ENCODE data around the gene FAM240B. TPM values are rescaled to one million over a fixed set of nuclear protein-coding genes. Genes with fewer than 3 reads are reported as not detected.

Gene FAM240B
- not detected for total RNA-seq

DNA sequence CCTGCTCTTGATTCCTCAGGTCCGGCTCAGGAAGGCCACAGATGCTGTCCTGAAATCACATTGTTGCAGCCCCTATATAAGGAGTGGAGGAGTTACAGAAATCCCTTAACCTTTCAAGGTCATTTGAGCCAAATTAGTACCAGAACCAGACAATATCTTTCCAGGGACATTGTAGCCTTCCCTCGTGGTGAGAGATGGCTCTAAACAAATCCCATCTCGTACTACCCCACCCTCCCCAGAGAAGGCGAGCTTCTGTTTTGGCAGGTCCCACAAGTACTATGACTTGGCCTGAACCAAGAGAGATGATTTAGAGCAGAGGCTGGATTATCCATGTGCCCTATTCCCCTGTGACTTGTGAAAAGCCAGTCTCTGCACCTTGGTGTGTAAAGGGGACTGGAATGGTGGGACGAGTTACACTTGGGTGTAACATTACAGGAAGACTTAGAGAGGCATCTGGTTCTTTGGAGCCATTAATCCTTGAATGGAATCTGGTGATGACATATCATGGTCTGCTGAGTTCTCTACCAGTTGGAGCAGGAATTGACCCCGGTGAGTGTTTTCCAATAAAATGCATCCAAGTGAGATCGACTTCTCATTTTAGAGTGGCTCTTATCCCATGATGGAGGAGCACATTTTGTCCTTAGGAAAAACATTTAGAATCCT is at the start of gene FAM240B:
Gene FAM240B (minus strand): TSS at position 51 of the 663 bp plus-strand sequence. CDS start 16,134 bp downstream, outside the sequence.
- no peaks in the 10 kb centered on the region for H3K4me1 Mint-ChIP-seq (ENCODE audit: low read depth in 2 of 2)

GRCh38 chr9:38768351-38768761 is 48.4 kb upstream of the FAM240B start:
- Mint-ChIP-seq H3K36me3 (no peaks in the 10 kb centered on the region), H3K27me3 (peaks cover 0 to 2% of the 10 kb centered on the region in 2 donors), H3K9me3 (peaks cover 3% of the 10 kb centered on the region), H3K4me3 (no peak overlapping the region), H3K27ac (no peak overlapping the region), H3K4me1 (ENCODE audit: low read depth in 2 of 2) (no peaks in the 10 kb centered on the region)
- DNase-seq (ENCODE audit: low spot score) (no peak), ATAC-seq (no peak)

More for the DNA sequence above, at the start of gene FAM240B:
- Mint-ChIP-seq H3K36me3 (no peaks in the 10 kb centered on the region), H3K4me3 (no peak within 1 kb of the TSS), H3K27me3 (peaks cover 0 to 14% of the 10 kb centered on the region in 2 donors), H3K27ac (no peak within 1 kb of the TSS), H3K9me3 (no peaks in the 10 kb centered on the region)
- DNase-seq (ENCODE audit: low spot score) (no peak), ATAC-seq (no peak)

DNA sequence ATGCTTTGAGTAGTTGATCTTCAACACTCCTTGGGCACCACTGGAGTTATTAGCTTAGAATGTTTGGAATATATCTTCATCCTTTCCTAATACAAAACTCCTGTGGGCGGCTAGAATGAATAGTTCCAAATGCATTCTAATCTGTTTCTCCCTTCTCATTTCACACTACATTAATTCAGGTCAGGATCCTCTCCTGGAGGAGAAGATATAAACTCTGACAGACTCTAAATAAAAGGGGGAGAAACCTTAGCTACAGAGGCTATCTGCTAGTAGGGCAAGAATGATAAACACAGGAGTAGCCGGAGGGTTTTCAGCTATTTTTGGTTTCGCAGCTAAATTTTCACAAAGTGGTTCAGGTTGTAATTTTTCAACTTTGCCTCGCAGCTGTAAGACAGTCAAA is 45.2 kb upstream of the FAM240B start:
- Mint-ChIP-seq H3K36me3 (no peaks in the 10 kb centered on the region), H3K4me1 (ENCODE audit: low read depth in 2 of 2) (no peaks in the 10 kb centered on the region), H3K4me3 (no peak overlapping the region), H3K27me3 (peaks cover 5 to 10% of the 10 kb centered on the region in 2 donors), H3K27ac (no peak overlapping the region), H3K9me3 (peaks cover 3% of the 10 kb centered on the region)
- DNase-seq (ENCODE audit: low spot score) (no peak), ATAC-seq (no peak)

GRCh38 chr9:38761999-38762398 is 42.1 kb upstream of the FAM240B start:
- no peaks in the 10 kb centered on the region for H3K4me1 Mint-ChIP-seq (ENCODE audit: low read depth in 2 of 2)
- H3K27me3 Mint-ChIP-seq, result peaks cover 9 to 20% of the 10 kb centered on the region in 2 donors
- ATAC-seq (no peak), DNase-seq (ENCODE audit: low spot score) (no peak)
- H3K9me3 Mint-ChIP-seq, result no peaks in the 10 kb centered on the region
- H3K36me3 Mint-ChIP-seq, result no peaks in the 10 kb centered on the region
- H3K27ac Mint-ChIP-seq, result no peak overlapping the region
- no peak overlapping the region for H3K4me3 Mint-ChIP-seq

- ATAC-seq (no peak), DNase-seq (ENCODE audit: low spot score) (no peak)
- Mint-ChIP-seq H3K9me3 (no peaks in the 10 kb centered on the region), H3K36me3 (no peaks in the 10 kb centered on the region), H3K4me3 (no peak overlapping the region), H3K4me1 (ENCODE audit: low read depth in 2 of 2) (no peaks in the 10 kb centered on the region), H3K27me3 (peaks cover 9 to 20% of the 10 kb centered on the region in 2 donors), H3K27ac (no peak overlapping the region)
Observed at GRCh38 chr9:38761339-38761738, 41.4 kb upstream of the FAM240B start.

DNA sequence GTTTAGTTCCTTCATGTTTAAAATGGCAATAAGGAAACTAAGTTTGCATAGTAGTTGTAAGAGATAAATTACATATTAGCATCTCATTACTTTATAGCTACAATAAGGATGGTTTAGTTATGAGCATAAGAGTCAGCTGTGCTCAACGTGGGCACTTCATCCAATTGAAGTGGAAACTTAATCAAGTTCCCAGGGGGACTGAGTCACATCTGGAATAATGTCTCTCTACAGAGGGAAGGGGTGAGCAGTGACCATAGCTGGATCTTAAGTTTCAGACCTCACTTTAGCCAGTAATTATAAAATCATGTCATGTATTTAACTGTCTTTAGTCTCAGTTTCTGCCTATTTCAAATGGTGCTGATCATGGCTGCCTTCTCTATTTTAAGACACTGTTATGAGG is 36.8 kb upstream of the FAM240B start:
- Mint-ChIP-seq H3K4me1 (ENCODE audit: low read depth in 2 of 2) (no peaks in the 10 kb centered on the region), H3K36me3 (no peaks in the 10 kb centered on the region), H3K4me3 (no peak overlapping the region), H3K27me3 (peaks cover 13 to 20% of the 10 kb centered on the region in 2 donors), H3K27ac (no peak overlapping the region), H3K9me3 (no peaks in the 10 kb centered on the region)
- DNase-seq (ENCODE audit: low spot score) (no peak), ATAC-seq (no peak)

DNA sequence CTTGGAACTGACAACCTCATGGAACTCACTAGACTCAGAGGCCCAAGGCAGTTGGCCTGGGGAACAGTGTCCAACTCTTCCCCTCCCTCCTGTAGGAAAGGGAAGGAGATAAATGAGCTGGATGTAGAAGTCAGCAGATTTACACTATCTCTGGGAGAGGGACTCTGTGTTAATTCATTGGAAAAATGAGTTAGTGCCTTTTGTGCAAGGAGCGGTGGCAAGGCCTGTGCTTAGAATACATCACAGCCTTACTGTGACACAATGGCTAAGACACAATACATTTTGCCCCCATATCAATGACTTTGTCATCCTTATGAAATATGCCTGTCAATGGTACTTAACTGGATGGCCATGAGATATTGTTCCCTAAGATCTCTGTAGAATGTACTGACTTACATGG is 28.0 kb upstream of the FAM240B start:
- Mint-ChIP-seq H3K4me3 (no peak overlapping the region), H3K9me3 (no peaks in the 10 kb centered on the region), H3K4me1 (ENCODE audit: low read depth in 2 of 2) (no peaks in the 10 kb centered on the region), H3K27me3 (peaks cover 0 to under 1% of the 10 kb centered on the region in 2 donors), H3K27ac (no peak overlapping the region), H3K36me3 (no peaks in the 10 kb centered on the region)
- DNase-seq (ENCODE audit: low spot score) (no peak), ATAC-seq (peak in 1 of 2 donors; percentile 28)

DNA sequence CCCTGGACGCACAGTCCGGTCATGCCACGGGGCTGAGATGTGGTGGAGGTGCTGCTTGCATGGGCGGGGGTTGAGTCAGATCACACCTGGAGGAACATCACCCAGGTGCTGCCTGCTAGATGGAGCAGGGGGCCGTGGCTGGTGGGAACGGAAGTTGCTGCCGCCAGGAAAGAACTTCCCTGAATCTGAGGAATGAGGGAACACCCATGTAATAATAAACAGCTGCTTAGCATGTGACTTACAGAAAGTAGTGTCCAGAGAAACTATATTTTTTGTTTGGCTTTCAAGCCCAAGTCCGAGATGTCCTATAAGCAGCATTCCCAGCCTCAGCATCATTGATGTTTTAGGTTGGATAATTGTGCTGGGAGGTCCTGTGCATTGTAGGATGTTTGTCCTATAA is 27.1 kb upstream of the FAM240B start:
- Mint-ChIP-seq H3K4me3 (no peak overlapping the region), H3K27ac (no peak overlapping the region), H3K36me3 (no peaks in the 10 kb centered on the region), H3K4me1 (ENCODE audit: low read depth in 2 of 2) (no peaks in the 10 kb centered on the region), H3K9me3 (no peaks in the 10 kb centered on the region), H3K27me3 (peaks cover 4 to 8% of the 10 kb centered on the region in 2 donors)
- no peak for DNase-seq (ENCODE audit: low spot score)
- no peak for ATAC-seq

DNA sequence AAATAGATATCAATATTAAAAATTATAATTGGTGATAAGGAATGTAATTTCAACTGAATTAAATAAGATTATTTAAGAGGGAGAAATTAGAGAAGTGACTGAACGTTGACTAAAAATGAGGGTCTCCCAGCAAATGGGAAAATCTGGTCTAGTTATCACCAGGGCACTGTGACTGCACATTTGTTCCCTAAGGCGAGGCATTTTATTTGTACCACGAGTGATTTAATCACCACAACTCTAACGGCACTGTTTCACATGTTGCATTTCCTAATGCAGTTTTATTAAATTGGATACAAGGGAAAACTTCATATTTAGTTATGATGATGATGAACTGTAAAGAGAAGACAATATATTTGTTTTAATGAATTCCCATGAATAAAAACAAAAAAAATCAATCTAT is 26.4 kb upstream of the FAM240B start:
- ATAC-seq (no peak), DNase-seq (ENCODE audit: low spot score) (no peak)
- H3K27me3 Mint-ChIP-seq, result peaks cover 4 to 8% of the 10 kb centered on the region in 2 donors
- H3K4me3 Mint-ChIP-seq, result no peak overlapping the region
- no peaks in the 10 kb centered on the region for H3K36me3 Mint-ChIP-seq
- no peak overlapping the region for H3K27ac Mint-ChIP-seq
- no peaks in the 10 kb centered on the region for H3K9me3 Mint-ChIP-seq
- H3K4me1 Mint-ChIP-seq (ENCODE audit: low read depth in 2 of 2), result no peaks in the 10 kb centered on the region

GRCh38 chr9:38744484-38744883 is 24.6 kb upstream of the FAM240B start:
- DNase-seq (ENCODE audit: low spot score), result no peak
- Mint-ChIP-seq H3K27ac (no peak overlapping the region), H3K36me3 (no peaks in the 10 kb centered on the region), H3K27me3 (peaks cover 12 to 13% of the 10 kb centered on the region in 2 donors), H3K9me3 (no peaks in the 10 kb centered on the region), H3K4me1 (ENCODE audit: low read depth in 2 of 2) (no peaks in the 10 kb centered on the region), H3K4me3 (no peak overlapping the region)
- ATAC-seq, result no peak

- Mint-ChIP-seq H3K27me3 (peaks cover 8 to 15% of the 10 kb centered on the region in 2 donors), H3K4me1 (ENCODE audit: low read depth in 2 of 2) (no peaks in the 10 kb centered on the region), H3K27ac (no peak overlapping the region), H3K4me3 (no peak overlapping the region), H3K9me3 (no peaks in the 10 kb centered on the region), H3K36me3 (no peaks in the 10 kb centered on the region)
- DNase-seq (ENCODE audit: low spot score) (no peak), ATAC-seq (peak in 1 of 2 donors; percentile 60)
Observed at GRCh38 chr9:38737246-38737645, 17.3 kb upstream of the FAM240B start.

- H3K27ac Mint-ChIP-seq, result no peak overlapping the region
- ATAC-seq (no peak), DNase-seq (ENCODE audit: low spot score) (no peak)
- H3K36me3 Mint-ChIP-seq, result no peaks in the 10 kb centered on the region
- H3K9me3 Mint-ChIP-seq, result no peaks in the 10 kb centered on the region
- H3K4me1 Mint-ChIP-seq (ENCODE audit: low read depth in 2 of 2), result no peaks in the 10 kb centered on the region
- peaks cover 6 to 10% of the 10 kb centered on the region in 2 donors for H3K27me3 Mint-ChIP-seq
- no peak overlapping the region for H3K4me3 Mint-ChIP-seq
Observed at GRCh38 chr9:38734831-38735230, 14.9 kb upstream of the FAM240B start.

DNA sequence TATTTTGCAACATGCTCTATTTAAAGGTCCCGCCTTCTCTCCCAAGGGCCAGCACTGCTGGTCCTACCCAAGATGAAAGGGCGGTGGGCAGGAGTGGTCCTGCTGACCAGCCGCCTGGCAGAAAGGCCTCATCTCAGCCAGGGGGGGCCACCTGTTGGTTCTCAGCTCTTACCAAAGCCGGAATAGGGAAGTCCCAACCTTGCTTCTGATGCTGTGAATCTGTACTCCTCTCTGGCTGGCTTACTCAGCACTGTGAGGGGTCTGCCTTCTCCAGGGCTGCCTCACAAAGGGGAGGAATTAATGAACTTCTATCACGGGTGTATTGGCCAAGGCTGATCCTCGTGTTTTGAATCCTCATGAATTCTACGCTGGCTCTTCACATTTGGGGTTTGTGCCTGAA is 13.6 kb upstream of the FAM240B start:
- H3K9me3 Mint-ChIP-seq, result no peaks in the 10 kb centered on the region
- H3K4me3 Mint-ChIP-seq, result no peak overlapping the region
- H3K4me1 Mint-ChIP-seq (ENCODE audit: low read depth in 2 of 2), result no peaks in the 10 kb centered on the region
- ATAC-seq (no peak), DNase-seq (ENCODE audit: low spot score) (no peak)
- peaks cover 6 to 8% of the 10 kb centered on the region in 2 donors for H3K27me3 Mint-ChIP-seq
- H3K36me3 Mint-ChIP-seq, result no peaks in the 10 kb centered on the region
- H3K27ac Mint-ChIP-seq, result no peak overlapping the region

- ATAC-seq (no peak), DNase-seq (ENCODE audit: low spot score) (no peak)
- H3K27me3 Mint-ChIP-seq, result peaks cover 5 to 8% of the 10 kb centered on the region in 2 donors
- H3K4me3 Mint-ChIP-seq, result no peak overlapping the region
- H3K36me3 Mint-ChIP-seq, result no peaks in the 10 kb centered on the region
- H3K9me3 Mint-ChIP-seq, result no peaks in the 10 kb centered on the region
- H3K4me1 Mint-ChIP-seq (ENCODE audit: low read depth in 2 of 2), result no peaks in the 10 kb centered on the region
- H3K27ac Mint-ChIP-seq, result no peak overlapping the region
Observed at GRCh38 chr9:38732885-38733284, 13.0 kb upstream of the FAM240B start.

DNA sequence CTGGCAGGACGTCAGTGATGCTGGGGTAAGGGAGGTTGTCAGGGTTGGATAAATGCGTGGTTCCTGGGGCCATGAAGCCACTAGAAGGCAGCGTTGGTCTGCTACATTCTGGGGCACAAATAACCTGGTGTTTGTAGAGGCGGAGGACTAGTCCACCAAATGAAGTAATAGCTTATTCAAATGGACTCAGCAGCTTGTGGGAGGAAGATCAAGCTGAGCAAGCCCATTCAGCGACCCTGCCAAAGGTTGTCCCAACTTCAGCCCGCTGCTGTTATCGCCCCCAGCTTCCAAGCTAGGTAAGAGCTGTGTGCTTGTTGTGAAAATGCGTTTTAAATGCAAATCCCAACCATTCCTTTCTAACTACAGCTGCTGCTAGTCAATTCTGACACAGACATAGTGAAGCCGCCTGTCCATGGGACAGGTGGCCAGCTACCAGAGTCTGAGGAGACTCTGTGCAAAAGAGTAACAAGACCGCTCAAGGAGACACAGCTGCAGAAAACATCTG is 7.6 kb upstream of the FAM240B start:
- Mint-ChIP-seq H3K36me3 (no peaks in the 10 kb centered on the region), H3K27me3 (peaks cover 8 to 12% of the 10 kb centered on the region in 2 donors), H3K4me1 (ENCODE audit: low read depth in 2 of 2) (no peaks in the 10 kb centered on the region), H3K9me3 (no peaks in the 10 kb centered on the region), H3K4me3 (no peak overlapping the region), H3K27ac (no peak overlapping the region)
- DNase-seq (ENCODE audit: low spot score) (no peak), ATAC-seq (no peak)
